ENCODE measurements around the gene LIG4. TPM values are rescaled to one million over a fixed set of nuclear protein-coding genes. Genes with fewer than 3 reads are reported as not detected.

The LIG4 gene
- 7.4 TPM for total RNA-seq

DNA sequence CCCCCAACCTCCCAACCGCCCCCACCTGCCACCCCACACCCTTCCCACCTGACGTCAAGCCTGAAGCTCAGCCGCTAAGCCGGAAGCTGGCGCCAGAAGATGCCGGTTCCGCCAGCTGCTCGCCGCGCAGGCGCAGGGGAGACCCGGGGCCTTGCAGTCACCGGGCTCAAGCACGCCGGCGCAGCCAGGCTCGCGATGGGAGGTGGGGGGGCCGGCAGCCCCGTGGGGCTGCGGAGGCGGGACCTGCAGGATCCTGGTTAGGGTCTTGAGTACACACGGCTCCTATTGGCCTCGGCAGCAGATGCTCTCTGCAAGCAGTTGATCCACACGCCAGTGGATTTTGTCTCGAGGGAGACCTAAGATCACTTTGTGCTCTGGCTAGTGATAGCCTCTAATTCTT, at the start of gene LIG4:
Gene LIG4, minus strand, starts transcription at position 101 of the 400 bp plus-strand sequence. CDS start 4,268 bp downstream, outside the sequence.
- DNase-seq (ENCODE audit: extremely low spot score in 2 of 2), result no peak

DNA sequence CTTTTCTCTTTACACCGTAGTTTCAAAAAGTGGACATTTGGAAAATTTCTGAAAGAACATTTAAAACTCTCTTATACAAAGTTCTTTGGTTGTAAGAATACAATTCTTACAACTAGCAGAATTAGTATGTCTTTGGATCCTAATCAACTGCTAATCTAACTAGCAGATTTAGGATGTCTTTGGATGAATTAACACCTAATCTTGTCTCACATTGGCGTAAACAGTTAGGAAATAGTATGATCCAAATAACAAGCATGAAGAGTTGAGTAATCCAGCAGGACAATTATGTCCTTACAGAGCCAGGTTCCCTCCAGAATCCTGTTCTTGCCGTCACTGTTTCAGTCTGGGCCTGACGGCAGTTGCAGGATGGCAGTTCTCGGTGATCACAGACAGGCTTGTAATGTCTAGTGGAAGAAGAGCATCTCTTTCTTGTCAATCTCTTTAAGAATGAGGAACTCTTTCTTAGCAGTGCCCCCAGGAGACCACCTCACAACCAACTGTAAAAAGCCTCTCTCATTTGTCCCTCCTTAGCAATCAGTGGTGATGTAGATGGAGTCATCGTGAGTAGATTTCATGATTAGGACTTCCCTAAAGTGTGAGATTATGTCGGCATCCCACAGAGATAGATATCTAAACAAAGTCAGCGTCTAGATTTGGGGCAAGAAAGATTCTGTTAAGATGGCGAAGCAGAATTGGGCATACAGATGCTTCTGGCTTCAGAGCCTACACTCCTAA, 48.5 kb upstream of the LIG4 start:
- no peak for DNase-seq (ENCODE audit: extremely low spot score in 2 of 2)
- TF ChIP-seq, protein P1, sequence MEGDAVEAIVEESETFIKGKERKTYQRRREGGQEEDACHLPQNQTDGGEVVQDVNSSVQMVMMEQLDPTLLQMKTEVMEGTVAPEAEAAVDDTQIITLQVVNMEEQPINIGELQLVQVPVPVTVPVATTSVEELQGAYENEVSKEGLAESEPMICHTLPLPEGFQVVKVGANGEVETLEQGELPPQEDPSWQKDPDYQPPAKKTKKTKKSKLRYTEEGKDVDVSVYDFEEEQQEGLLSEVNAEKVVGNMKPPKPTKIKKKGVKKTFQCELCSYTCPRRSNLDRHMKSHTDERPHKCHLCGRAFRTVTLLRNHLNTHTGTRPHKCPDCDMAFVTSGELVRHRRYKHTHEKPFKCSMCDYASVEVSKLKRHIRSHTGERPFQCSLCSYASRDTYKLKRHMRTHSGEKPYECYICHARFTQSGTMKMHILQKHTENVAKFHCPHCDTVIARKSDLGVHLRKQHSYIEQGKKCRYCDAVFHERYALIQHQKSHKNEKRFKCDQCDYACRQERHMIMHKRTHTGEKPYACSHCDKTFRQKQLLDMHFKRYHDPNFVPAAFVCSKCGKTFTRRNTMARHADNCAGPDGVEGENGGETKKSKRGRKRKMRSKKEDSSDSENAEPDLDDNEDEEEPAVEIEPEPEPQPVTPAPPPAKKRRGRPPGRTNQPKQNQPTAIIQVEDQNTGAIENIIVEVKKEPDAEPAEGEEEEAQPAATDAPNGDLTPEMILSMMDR (IDR thresholded peaks at IDR 0.05), result no peak
- TF ChIP-seq POLR2A (IDR thresholded peaks at IDR 0.05) (no peak), POLR2AphosphoS5 (IDR thresholded peaks at IDR 0.05; ENCODE audit: insufficient read depth in 1 of 2, low read depth in 1 of 2) (no peak)
- Histone ChIP-seq H3K4me3 (no peak overlapping the region), H3K27me3 (no peaks in the 10 kb centered on the region), H3K27ac (no peak overlapping the region), H3K9me3 (no peaks in the 10 kb centered on the region), H3K36me3 (no peaks in the 10 kb centered on the region), H3K4me1 (peaks cover 1% of the 10 kb centered on the region)
- intact Hi-C loops (cut with DNase I), result no loop called here

More for the DNA sequence above, at the start of gene LIG4:
- H3K36me3 ChIP-seq, result peaks cover 0 to 4% of the 10 kb centered on the region in 2 donors
- peaks cover 45% of the 10 kb centered on the region for H3K4me1 ChIP-seq
- no peaks in the 10 kb centered on the region for H3K9me3 ChIP-seq
- peak within 1 kb of the TSS; percentile 65 for H3K27ac ChIP-seq
- peak; percentile 35 to 48 for TF ChIP-seq POLR2AphosphoS5 (IDR thresholded peaks at IDR 0.05; ENCODE audit: insufficient read depth in 1 of 2, low read depth in 1 of 2)
- TF ChIP-seq, protein P1 (IDR thresholded peaks at IDR 0.05), result no peak
- H3K27me3 ChIP-seq, result no peaks in the 10 kb centered on the region
- peak within 1 kb of the TSS; percentile 43 to 46 for H3K4me3 ChIP-seq
- intact Hi-C loops (cut with DNase I), result no loop called here

DNA sequence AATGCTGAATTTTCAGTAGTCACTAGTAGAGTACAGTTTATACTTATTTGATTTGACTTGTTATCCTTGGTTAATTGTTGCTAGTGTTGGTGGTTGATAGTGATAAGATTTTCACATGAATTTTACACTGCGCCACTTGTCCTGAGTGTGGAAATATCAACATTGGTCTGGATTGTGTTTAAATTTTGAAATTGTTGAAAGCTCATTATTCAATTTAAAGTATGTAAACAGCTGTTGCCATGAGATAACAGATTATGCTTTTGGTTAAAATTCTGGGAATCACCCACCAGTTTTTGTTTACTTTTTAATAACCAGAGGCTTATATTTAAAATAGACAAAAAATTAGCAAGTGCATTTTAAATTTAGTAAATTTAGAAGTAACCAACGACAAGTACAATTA, 41.9 kb upstream of the LIG4 start:
- H3K27ac ChIP-seq, result no peak overlapping the region
- TF ChIP-seq, protein P1 (IDR thresholded peaks at IDR 0.05), result no peak
- TF ChIP-seq POLR2AphosphoS5 (IDR thresholded peaks at IDR 0.05; ENCODE audit: insufficient read depth in 1 of 2, low read depth in 1 of 2) (no peak), POLR2A (IDR thresholded peaks at IDR 0.05) (no peak)
- no peak overlapping the region for H3K4me3 ChIP-seq
- DNase-seq (ENCODE audit: extremely low spot score in 2 of 2), result no peak
- H3K27me3 ChIP-seq, result no peaks in the 10 kb centered on the region
- H3K4me1 ChIP-seq, result no peaks in the 10 kb centered on the region
- no peaks in the 10 kb centered on the region for H3K36me3 ChIP-seq
- intact Hi-C loops (cut with DNase I), result no loop called here
- no peaks in the 10 kb centered on the region for H3K9me3 ChIP-seq

DNA sequence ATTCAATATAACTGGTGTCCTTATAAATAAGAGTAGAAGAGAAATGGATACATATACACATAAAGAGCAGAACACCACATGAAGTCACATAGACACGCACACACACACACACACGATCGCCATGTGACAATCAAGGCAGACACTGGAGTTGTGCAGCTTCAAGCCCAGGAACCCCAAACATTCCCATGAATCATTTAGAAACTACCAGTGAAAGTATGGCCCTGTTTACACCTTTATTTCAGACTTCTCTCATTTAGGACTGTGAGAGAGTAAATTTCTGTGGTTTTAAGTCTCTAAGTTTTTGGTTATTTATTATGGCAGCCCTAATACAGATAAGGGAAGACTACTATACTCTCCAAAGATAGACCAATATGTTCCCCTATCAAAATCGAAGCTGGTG, 33.8 kb upstream of the LIG4 start:
- no peak for DNase-seq (ENCODE audit: extremely low spot score in 2 of 2)
- Histone ChIP-seq H3K9me3 (no peaks in the 10 kb centered on the region), H3K4me1 (no peaks in the 10 kb centered on the region), H3K27ac (no peak overlapping the region), H3K27me3 (no peaks in the 10 kb centered on the region), H3K4me3 (no peak overlapping the region), H3K36me3 (no peaks in the 10 kb centered on the region)
- TF ChIP-seq POLR2A (IDR thresholded peaks at IDR 0.05) (no peak), POLR2AphosphoS5 (IDR thresholded peaks at IDR 0.05; ENCODE audit: insufficient read depth in 1 of 2, low read depth in 1 of 2) (no peak)
- TF ChIP-seq, protein P1 (IDR thresholded peaks at IDR 0.05), result no peak
- intact Hi-C loops (cut with DNase I), result no loop called here

DNA sequence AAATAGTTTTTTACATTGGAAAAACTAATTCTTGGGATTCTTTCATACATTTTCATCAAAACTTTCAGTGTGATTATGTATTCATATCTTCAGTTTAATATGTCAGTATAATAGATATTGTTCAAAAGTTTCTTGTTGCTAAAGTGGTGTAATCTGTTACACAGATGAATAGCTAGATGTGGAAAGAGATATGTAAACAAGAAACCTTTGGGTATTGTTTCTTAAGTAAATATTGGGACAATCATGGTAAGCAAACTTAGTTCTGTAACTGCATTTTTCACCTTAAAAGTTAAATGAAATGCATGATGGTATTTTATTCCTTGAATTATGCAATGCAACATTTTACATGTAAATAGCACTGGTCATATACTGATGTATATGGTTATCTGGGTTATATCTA, 15.0 kb upstream of the LIG4 start:
- Histone ChIP-seq H3K4me1 (peaks cover 14% of the 10 kb centered on the region), H3K27me3 (no peaks in the 10 kb centered on the region), H3K9me3 (no peaks in the 10 kb centered on the region), H3K36me3 (peaks cover 0 to 3% of the 10 kb centered on the region in 2 donors), H3K4me3 (no peak overlapping the region), H3K27ac (no peak overlapping the region)
- intact Hi-C loops (cut with DNase I), result no loop called here
- TF ChIP-seq POLR2A (IDR thresholded peaks at IDR 0.05) (no peak), POLR2AphosphoS5 (IDR thresholded peaks at IDR 0.05; ENCODE audit: insufficient read depth in 1 of 2, low read depth in 1 of 2) (no peak)
- TF ChIP-seq, protein P1 (IDR thresholded peaks at IDR 0.05), result no peak
- DNase-seq (ENCODE audit: extremely low spot score in 2 of 2), result no peak

Data from vagina (tissue), 2 donors.